Neural cell (in vitro differentiated cells): Measurements from ENCODE around the gene PRUNE2.

ENCODE experiments used
- CTCF ChIP-seq: fragments of 450-650 bp; IDR thresholded peaks from 2 replicates; pipeline ENCODE4 v1.5.1; 2014; ENCODE audit warnings: antibody characterized with exemption, mild to moderate bottlenecking, moderate library complexity; ENCODE audit not compliant: poor library complexity, severe bottlenecking
- EP300 ChIP-seq: fragments of 450-650 bp; conservative IDR thresholded peaks from 2 replicates; pipeline ENCODE4 v1.6.1; 2014; ENCODE audit warnings: antibody characterized with exemption, mild to moderate bottlenecking, moderate library complexity; ENCODE audit not compliant: poor library complexity, severe bottlenecking
- EZH2 ChIP-seq: fragments of 200-600, 300-800 bp; shearing (Covaris generic), sonication (generic); IDR thresholded peaks from 2 replicates; pipeline ENCODE4 v1.6.1; 2014; ENCODE audit warnings: antibody characterized with exemption, low read length, borderline replicate concordance, mild to moderate bottlenecking; ENCODE audit not compliant: insufficient read depth, poor library complexity, severe bottlenecking
- RAD21 ChIP-seq: fragments of 450-650 bp; conservative IDR thresholded peaks from 2 replicates; pipeline ENCODE4 v1.6.1; 2014; ENCODE audit warnings: antibody characterized with exemption, mild to moderate bottlenecking, moderate library complexity
- REST ChIP-seq: IDR thresholded peaks from 2 replicates; pipeline ENCODE4 v1.6.1; 2012; ENCODE audit warnings: borderline replicate concordance
- SMC3 ChIP-seq: fragments of 450-650 bp; conservative IDR thresholded peaks from 2 replicates; pipeline ENCODE4 v1.6.1; 2014; ENCODE audit warnings: antibody characterized with exemption, mild to moderate bottlenecking, moderate library complexity; ENCODE audit not compliant: poor library complexity
- TAF1 ChIP-seq: IDR thresholded peaks from 2 replicates; pipeline ENCODE4 v1.6.1; 2012; ENCODE audit warnings: low read depth

- TF ChIP-seq CTCF (no peak), EZH2 (no peak), TAF1 (no peak), REST (no peak), RAD21 (no peak), SMC3 (no peak), EP300 (no peak)
Observed at GRCh38 chr9:76759732-76760131, 146.2 kb downstream of the PRUNE2 start.
